HCT116 (cell line): ENCODE data around the gene PPEF1.
"Not testable (repeated sequence)": the region's sequence is repeated elsewhere in the genome, so short reads cannot be mapped to it uniquely, and the experiment has no call there.

Experiments used
- ATF3 ChIP-seq: IDR thresholded peaks from 2 replicates; pipeline ENCODE4 v1.6.1; 2012
- ELF1 ChIP-seq: IDR thresholded peaks from 2 replicates; pipeline ENCODE4 v1.6.1; 2012; ENCODE audit warnings: low read depth, borderline replicate concordance
- EZH2 ChIP-seq: fragments of 200-600 bp; sonication (generic); IDR thresholded peaks from 2 replicates; pipeline ENCODE4 v1.6.1; 2017; ENCODE audit warnings: antibody characterized with exemption, mixed run types
- FOSL1 ChIP-seq: IDR thresholded peaks from 2 replicates; pipeline ENCODE4 v1.6.1; 2012; ENCODE audit warnings: low read depth
- JUND ChIP-seq: IDR thresholded peaks from 2 replicates; pipeline ENCODE4 v1.6.1; 2012
- POLR2A ChIP-seq: IDR thresholded peaks from 2 replicates; pipeline ENCODE4 v1.7.0; 2011; ENCODE audit warnings: borderline replicate concordance; ENCODE audit not compliant: insufficient read depth, insufficient read length; ENCODE audit errors: extremely low read depth
- POLR2AphosphoS5 ChIP-seq: IDR thresholded peaks from 2 replicates; pipeline ENCODE4 v1.6.1; 2011; ENCODE audit warnings: mild to moderate bottlenecking, low read depth, low read length, moderate library complexity
- SIN3A ChIP-seq: IDR thresholded peaks from 2 replicates; pipeline ENCODE4 v1.6.1; 2012; ENCODE audit warnings: low read depth
- SP1 ChIP-seq: IDR thresholded peaks from 2 replicates; pipeline ENCODE4 v1.6.1; 2012; ENCODE audit warnings: low read depth
- YY1 ChIP-seq: IDR thresholded peaks from 2 replicates; pipeline ENCODE4 v1.6.1; 2011; ENCODE audit warnings: low read length, low read depth, moderate library complexity, mild to moderate bottlenecking; ENCODE audit not compliant: insufficient replicate concordance; ENCODE audit errors: extremely low read depth
- ZBTB33 ChIP-seq: IDR thresholded peaks from 2 replicates; pipeline ENCODE4 v1.6.1; 2011; ENCODE audit warnings: mild to moderate bottlenecking, low read length, moderate library complexity; ENCODE audit not compliant: insufficient replicate concordance; ENCODE audit errors: extremely low read depth
- TF ChIP-seq, protein P1 (sequence below): IDR thresholded peaks from 2 replicates; pipeline ENCODE4 v1.6.1; 2012
- TF ChIP-seq, protein P2 (sequence below), 3 experiments: fragments of 200-600 bp in 1 of 3; sonication (generic) in 1 of 3; IDR thresholded peaks in 2 of 3; conservative IDR thresholded peaks in 1 of 3; 2 replicates each; pipeline ENCODE4 v1.5.1; 2012 to 2017; ENCODE audit warnings: low read depth in 2 of 3, low read length in 2 of 3, antibody characterized with exemption in 1 of 3, borderline replicate concordance in 1 of 3, control low read depth in 1 of 3, mild to moderate bottlenecking in 1 of 3, mixed read lengths in 1 of 3, mixed run types in 1 of 3, moderate library complexity in 1 of 3; ENCODE audit not compliant: insufficient read depth in 1 of 3
- TF ChIP-seq, protein P3 (sequence below): IDR thresholded peaks from 2 replicates; pipeline ENCODE4 v1.6.1; 2012; ENCODE audit warnings: low read depth

DNA sequence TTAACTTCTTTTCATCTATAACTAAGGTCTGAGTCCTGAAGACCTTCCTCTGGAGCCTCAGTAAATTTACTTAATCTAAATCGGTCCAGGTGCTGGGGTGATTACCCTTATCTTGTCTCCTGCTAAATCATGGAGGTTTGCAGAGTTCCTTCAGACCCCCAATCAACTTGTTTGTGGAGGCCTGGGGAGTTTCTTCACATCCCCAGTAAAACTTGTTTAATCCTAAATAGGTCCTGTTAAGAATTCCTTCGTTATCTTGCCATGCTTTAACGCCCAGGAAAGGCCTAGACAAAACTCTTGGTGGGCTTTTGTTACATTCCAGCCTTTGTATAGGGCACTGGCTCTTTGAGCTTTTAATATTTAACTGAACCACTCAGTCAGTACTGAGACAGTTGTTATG, 55.7 kb downstream of the PPEF1 start:
- not testable (repeated sequence) for TF ChIP-seq JUND, ZBTB33, EZH2, ELF1, FOSL1, YY1, POLR2A, SP1, POLR2AphosphoS5, ATF3, SIN3A
- TF ChIP-seq, protein P1, sequence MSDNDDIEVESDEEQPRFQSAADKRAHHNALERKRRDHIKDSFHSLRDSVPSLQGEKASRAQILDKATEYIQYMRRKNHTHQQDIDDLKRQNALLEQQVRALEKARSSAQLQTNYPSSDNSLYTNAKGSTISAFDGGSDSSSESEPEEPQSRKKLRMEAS, result not testable (repeated sequence)
- TF ChIP-seq, protein P2, sequence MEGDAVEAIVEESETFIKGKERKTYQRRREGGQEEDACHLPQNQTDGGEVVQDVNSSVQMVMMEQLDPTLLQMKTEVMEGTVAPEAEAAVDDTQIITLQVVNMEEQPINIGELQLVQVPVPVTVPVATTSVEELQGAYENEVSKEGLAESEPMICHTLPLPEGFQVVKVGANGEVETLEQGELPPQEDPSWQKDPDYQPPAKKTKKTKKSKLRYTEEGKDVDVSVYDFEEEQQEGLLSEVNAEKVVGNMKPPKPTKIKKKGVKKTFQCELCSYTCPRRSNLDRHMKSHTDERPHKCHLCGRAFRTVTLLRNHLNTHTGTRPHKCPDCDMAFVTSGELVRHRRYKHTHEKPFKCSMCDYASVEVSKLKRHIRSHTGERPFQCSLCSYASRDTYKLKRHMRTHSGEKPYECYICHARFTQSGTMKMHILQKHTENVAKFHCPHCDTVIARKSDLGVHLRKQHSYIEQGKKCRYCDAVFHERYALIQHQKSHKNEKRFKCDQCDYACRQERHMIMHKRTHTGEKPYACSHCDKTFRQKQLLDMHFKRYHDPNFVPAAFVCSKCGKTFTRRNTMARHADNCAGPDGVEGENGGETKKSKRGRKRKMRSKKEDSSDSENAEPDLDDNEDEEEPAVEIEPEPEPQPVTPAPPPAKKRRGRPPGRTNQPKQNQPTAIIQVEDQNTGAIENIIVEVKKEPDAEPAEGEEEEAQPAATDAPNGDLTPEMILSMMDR (IDR thresholded peaks at IDR 0.05 in 2 of 3, conservative IDR thresholded peaks at IDR 0.05 in 1 of 3; ENCODE audit: borderline replicate concordance in 1 of 3, insufficient read depth in 1 of 3, low read depth in 2 of 3, low read length in 2 of 3), result not testable (repeated sequence)
- TF ChIP-seq, protein P3, sequence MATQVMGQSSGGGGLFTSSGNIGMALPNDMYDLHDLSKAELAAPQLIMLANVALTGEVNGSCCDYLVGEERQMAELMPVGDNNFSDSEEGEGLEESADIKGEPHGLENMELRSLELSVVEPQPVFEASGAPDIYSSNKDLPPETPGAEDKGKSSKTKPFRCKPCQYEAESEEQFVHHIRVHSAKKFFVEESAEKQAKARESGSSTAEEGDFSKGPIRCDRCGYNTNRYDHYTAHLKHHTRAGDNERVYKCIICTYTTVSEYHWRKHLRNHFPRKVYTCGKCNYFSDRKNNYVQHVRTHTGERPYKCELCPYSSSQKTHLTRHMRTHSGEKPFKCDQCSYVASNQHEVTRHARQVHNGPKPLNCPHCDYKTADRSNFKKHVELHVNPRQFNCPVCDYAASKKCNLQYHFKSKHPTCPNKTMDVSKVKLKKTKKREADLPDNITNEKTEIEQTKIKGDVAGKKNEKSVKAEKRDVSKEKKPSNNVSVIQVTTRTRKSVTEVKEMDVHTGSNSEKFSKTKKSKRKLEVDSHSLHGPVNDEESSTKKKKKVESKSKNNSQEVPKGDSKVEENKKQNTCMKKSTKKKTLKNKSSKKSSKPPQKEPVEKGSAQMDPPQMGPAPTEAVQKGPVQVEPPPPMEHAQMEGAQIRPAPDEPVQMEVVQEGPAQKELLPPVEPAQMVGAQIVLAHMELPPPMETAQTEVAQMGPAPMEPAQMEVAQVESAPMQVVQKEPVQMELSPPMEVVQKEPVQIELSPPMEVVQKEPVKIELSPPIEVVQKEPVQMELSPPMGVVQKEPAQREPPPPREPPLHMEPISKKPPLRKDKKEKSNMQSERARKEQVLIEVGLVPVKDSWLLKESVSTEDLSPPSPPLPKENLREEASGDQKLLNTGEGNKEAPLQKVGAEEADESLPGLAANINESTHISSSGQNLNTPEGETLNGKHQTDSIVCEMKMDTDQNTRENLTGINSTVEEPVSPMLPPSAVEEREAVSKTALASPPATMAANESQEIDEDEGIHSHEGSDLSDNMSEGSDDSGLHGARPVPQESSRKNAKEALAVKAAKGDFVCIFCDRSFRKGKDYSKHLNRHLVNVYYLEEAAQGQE, result not testable (repeated sequence)
